Anterior cingulate cortex (tissue), 58 donors: Measurements from ENCODE around the gene RANGRF.
"Not testable (repeated sequence)": the region's sequence is repeated elsewhere in the genome, so short reads cannot be mapped to it uniquely, and the experiment has no call there.

ENCODE experiments used
- DNase-seq, 58 donors: peaks; one replicate each; lab custom pipeline; 2025; lab: John Stamatoyannopoulos, UW

The RANGRF gene, protein sequence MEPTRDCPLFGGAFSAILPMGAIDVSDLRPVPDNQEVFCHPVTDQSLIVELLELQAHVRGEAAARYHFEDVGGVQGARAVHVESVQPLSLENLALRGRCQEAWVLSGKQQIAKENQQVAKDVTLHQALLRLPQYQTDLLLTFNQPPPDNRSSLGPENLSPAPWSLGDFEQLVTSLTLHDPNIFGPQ

GRCh38 chr17:8288336-8289102, at the start of gene RANGRF:
Gene RANGRF (plus strand): TSS chr17:8288670. CDS start chr17:8288789, 119 bp downstream.
- peak; percentile 33 to 92 (median 82) for DNase-seq

DNA sequence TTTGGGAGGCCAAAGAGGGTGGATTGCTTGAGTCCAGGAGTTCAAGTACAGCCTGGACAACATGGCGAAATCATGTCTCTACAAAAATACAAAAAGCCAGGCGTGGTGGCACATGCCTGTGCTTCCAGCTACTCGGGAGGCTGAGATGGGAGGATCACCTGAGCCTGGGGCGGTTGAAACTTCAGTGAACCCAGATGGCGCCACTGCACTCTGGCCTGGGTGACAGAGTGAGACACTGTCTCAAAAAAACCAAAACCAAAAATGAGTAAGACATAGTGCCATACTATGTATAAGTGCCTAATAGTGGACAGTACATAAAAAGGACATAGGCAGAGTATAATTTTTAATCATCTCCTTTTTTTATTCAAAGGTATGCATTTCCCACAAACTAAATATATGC, 44.6 kb upstream of the RANGRF start:
- DNase-seq = no peak

DNA sequence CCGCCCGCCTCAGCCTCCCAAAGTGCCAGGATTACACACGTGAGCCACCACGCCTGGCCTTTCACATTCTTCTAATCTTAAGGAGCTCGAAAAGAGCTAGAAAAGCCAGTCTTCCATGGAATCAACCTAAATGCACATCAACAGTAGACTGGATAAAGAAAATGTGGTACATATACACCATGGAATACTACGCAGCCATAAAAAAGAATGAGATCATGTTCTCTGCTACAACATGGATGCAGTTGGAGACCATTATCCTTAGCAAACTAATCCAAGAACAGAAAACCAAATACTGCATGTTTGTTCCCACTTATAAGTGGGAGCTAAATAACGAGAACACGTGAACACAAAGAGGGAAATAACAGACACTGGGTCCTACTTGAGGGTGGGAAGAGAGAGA, 43.7 kb upstream of the RANGRF start:
- no peak for DNase-seq

DNA sequence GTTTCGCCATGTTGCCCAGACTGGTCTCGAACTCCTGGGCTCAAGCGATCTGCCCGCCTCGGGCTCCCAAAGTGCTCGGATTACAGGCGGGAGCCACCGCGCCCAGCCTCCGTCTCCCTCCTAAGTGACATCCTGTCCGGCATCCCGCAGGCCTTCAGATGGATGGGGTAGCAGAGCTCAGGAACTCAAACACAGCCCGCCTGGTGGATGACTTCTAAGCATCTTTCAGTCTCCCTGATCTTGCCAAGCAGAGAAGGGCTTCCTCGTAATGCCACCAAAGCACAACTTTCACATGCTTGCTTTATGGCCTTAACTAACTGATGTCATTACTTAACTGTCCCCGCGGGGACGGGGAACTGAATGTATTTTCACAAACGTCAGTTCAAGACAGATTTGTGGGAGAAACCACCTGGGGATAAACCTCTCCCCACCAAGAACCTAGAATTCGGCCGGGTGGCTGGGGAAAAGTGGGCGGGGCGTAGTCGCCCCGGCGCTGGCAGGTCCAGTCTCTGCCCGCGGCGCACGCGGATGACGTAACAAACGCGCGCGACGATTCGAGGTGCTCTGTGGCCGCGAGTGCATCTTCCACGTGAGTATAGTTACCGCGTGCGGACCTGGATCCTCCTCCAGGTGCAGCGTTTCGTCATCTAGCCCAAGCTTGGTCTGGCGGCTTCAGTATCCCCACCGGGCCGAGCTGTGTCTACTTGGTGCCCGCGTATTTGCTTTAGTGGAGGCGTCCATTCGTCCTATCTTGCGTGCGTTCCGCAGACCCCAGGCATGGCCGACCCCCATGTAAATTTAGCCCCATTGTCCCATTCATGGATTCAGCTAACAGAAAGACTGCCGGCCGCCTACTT, 39.5 kb upstream of the RANGRF start, which contains the start of gene PFAS:
Gene PFAS, plus strand, starts transcription at position 539 of the 857 bp plus-strand sequence. CDS start 4,649 bp downstream, outside the sequence.
- DNase-seq = peak; percentile 59 to 98 (median 88)

- no peak for DNase-seq
Measured at GRCh38 chr17:8249621-8250500, 38.6 kb upstream of the RANGRF start.

DNA sequence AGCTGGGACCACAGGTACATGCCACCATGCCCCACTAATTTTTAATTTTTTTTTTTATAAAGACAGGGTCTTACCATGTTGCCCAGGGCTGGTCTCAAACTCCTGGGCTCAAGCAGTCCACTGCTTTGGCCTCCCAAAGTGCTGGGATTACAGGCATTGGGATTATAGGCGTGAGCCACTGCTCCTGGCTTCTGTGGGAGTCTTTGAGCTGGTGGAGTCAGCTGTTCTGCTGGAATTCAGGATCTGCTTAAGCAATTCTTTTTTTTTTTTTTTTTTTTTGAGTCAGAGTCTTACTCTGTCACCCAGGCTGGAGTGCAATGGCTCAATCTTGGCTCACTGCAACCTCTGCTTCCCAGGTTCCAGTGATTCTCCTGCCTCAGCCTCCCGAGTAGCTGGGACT, 37.1 kb upstream of the RANGRF start:
- not testable (repeated sequence) for DNase-seq

DNA sequence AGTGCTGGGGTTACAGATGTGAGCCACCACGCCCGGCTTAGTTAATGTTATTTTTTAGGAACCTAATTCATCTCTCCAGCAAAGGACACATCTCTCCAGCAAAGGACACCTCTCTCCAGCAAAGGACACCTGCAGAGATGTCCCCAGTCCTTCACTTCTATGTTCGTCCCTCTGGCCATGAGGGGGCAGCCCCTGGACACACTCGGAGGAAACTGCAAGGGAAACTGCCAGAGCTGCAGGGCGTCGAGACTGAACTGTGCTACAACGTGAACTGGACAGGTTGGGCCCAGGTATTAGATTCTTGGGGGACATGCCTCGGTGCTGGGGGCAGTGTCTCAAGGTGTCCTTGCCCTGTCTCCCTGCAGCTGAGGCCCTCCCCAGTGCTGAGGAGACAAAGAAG, 34.7 kb upstream of the RANGRF start:
- DNase-seq = peak in 12 of 58 donors; percentile 1 to 52 (median 16)

DNA sequence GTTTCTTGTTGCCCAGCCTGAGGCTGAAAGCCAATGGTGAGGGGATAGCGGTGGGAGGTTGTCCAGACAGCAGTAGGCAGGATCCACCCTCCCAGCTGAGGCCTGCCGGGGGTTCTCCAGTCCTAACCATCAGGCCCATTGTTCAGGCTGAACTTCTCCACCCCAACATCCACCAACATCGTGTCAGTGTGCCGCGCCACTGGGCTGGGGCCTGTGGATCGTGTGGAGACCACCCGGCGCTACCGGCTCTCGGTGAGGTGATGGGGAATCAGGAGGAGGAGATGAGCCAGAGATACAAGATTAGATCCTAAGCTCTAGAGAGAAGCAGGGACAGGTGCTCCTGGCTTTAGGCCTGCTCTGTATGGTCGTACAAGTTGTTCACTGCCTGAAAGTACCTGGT, 33.6 kb upstream of the RANGRF start:
- no peak for DNase-seq

DNA sequence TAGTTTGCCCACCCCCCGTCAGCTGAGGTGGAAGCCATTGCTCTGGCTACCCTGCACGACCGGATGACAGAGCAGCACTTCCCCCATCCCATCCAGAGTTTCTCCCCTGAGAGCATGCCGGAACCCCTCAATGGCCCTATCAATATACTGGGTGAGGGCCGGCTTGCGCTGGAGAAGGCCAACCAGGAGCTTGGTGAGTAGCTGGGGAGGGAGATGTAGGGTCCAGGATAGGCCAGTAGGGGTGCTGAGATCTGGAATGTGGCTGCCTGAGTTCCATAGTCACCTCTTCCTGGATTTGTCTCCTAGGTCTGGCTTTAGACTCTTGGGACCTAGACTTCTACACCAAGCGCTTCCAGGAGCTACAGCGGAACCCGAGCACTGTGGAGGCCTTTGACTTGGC, 33.0 kb upstream of the RANGRF start:
- no peak for DNase-seq

DNA sequence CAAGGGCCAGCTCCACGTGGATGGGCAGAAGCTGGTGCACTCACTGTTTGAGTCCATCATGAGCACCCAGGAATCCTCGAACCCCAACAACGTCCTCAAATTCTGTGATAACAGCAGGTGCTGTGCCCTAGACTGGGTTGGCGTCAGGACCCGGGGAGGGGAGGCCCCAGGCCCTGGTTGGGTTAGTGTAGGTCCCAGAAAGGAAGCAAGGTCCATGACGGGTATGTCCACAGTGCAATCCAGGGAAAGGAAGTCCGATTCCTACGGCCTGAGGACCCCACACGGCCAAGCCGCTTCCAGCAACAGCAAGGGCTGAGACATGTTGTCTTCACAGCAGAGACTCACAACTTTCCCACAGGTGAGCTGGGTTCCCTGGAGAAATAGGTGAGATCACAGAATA, 32.2 kb upstream of the RANGRF start:
- no peak for DNase-seq

DNA sequence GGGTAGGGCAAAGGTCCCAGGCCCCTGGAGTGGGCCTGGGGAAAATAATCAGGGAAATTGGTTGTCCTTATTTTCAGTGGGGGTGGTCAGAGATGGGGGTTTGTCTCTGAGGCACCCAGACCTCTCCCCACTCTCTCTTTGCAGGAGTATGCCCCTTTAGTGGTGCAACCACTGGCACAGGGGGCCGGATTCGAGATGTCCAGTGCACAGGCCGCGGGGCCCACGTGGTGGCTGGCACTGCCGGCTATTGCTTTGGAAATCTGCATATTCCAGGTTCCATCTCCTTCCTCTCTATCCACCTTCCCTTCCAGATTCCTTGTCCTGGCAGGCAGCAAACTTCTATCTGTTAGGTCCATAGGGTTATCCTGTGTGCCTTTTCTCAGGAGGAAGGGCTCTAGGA, 31.8 kb upstream of the RANGRF start:
- DNase-seq = no peak

- DNase-seq = no peak
Measured at GRCh38 chr17:8257801-8258200, 30.7 kb upstream of the RANGRF start.

GRCh38 chr17:8264320-8264719, 24.1 kb upstream of the RANGRF start:
- DNase-seq = no peak

- no peak for DNase-seq
Measured at GRCh38 chr17:8264836-8265542, 23.5 kb upstream of the RANGRF start.

DNA sequence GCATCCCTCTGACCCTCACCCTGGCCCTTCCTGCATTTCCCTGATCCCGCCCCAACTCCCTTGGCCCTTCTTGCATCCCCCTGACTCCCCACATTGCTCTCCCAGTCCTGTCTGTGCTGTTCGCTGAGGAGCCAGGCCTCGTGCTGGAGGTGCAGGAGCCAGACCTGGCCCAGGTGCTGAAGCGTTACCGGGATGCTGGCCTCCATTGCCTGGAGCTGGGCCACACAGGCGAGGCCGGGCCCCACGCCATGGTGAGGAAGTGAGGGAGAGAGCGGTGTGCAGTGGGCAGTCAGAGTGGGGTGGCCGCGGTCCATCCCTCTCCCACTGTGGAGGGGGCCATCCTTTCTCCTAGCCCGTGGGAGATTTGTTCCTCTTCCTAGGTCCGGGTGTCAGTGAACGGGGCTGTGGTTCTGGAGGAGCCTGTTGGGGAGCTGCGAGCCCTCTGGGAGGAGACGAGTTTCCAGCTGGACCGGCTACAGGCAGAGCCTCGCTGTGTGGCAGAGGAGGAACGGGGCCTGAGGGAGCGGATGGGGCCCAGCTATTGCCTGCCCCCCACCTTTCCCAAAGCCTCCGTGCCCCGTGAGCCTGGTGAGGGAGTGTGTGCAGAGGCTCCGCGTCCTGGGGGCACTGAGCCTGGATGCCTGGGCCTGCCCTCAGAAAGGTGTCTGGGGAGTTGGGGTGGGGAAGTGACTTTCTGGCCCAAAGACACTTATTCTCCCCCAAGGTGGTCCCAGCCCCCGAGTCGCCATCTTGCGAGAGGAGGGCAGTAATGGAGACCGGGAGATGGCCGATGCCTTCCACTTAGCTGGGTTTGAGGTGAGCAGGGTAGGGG, 21.6 kb upstream of the RANGRF start:
- no peak for DNase-seq

DNA sequence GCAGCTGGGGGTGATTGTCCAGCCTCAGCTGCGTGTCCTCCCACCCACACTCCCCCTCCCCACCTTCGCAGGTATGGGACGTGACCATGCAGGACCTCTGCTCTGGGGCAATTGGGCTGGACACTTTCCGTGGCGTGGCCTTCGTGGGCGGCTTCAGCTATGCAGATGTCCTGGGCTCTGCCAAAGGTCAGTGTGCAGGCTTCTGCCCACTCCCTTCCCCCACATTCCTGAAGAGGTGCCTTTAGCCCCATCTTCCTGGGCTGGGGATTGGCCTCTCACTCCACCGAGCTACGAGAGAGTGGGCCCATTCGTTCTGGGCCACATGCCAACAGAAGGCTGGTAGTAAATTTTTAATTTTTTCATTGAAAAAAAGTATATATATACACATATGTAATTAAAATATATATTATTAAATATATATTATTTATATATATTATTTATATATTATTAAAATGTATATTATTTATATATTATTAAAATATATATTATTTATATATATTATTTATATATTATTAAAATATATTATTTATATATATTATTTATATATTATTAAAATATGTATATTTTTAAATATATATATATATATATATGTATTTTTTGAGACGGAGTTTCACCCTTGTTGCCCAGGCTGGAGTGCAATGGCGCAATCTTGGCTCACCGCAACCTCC, 20.9 kb upstream of the RANGRF start:
- no peak for DNase-seq

DNA sequence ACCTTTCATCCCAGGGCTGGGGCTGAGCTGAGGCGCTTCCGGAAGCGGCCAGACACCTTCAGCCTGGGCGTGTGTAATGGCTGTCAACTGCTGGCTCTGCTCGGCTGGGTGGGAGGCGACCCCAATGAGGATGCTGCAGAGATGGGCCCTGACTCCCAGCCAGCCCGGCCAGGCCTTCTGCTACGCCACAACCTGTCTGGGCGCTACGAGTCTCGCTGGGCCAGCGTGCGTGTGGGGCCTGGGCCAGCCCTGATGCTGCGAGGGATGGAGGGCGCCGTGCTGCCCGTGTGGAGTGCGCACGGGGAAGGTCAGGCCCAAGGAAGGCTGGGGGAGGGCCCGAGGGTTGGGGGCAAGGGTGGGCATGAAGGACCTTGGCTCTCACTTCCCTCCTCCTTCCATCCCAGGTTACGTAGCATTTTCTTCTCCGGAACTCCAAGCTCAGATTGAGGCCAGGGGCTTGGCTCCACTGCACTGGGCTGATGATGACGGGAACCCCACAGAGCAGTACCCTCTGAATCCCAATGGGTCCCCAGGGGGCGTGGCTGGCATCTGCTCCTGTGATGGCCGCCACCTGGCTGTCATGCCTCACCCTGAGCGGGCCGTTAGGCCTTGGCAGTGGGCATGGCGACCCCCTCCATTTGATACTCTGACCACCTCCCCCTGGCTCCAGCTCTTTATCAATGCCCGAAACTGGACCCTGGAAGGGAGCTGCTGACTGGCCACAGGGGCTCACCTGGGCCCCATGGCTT, 19.7 kb upstream of the RANGRF start:
- DNase-seq = no peak
